Measurements from ENCODE around the gene GAS2L2.

- TF ChIP-seq CTCF (IDR thresholded peaks at IDR 0.05; ENCODE audit: poor library complexity, severe bottlenecking) (no peak), EP300 (conservative IDR thresholded peaks at IDR 0.05; ENCODE audit: poor library complexity, severe bottlenecking) (no peak), POLR2AphosphoS5 (IDR thresholded peaks at IDR 0.05) (no peak), SMC3 (conservative IDR thresholded peaks at IDR 0.05; ENCODE audit: poor library complexity) (no peak), RAD21 (conservative IDR thresholded peaks at IDR 0.05) (no peak), EZH2 (IDR thresholded peaks at IDR 0.05; ENCODE audit: borderline replicate concordance, insufficient read depth, low read length, poor library complexity, severe bottlenecking) (no peak), TAF1 (IDR thresholded peaks at IDR 0.05; ENCODE audit: low read depth) (no peak), MXI1 (conservative IDR thresholded peaks at IDR 0.05; ENCODE audit: poor library complexity, severe bottlenecking) (no peak), REST (IDR thresholded peaks at IDR 0.05; ENCODE audit: borderline replicate concordance) (no peak)
Measured at GRCh38 chr17:35742896-35743477, 10.1 kb downstream of the GAS2L2 start.

Measured in neural cell (in vitro differentiated cells).